Amniotic epithelial cell (primary cell): Measurements from ENCODE around the gene PRKCZ.
"Not testable (repeated sequence)": the region's sequence is repeated elsewhere in the genome, so short reads cannot be mapped to it uniquely, and the experiment has no call there.

Experiments
- DNase-seq: peaks from one replicate; pipeline ENCODE4 v3.0.0-alpha.2; 2010; ENCODE audit warnings: low read depth

PRKCZ gene

GRCh38 chr1:2119886-2120285, 69.7 kb downstream of the PRKCZ start:
- DNase-seq = no peak

- no peak for DNase-seq
Observed at GRCh38 chr1:2121101-2121691, 71.0 kb downstream of the PRKCZ start.

GRCh38 chr1:2121794-2122193, 71.6 kb downstream of the PRKCZ start:
- not testable (repeated sequence) for DNase-seq

GRCh38 chr1:2124446-2125198, 74.4 kb downstream of the PRKCZ start:
- no peak for DNase-seq

- no peak for DNase-seq
Observed at GRCh38 chr1:2125350-2126211, 75.4 kb downstream of the PRKCZ start.

- no peak for DNase-seq
Observed at GRCh38 chr1:2126331-2127186, 76.3 kb downstream of the PRKCZ start.

- no peak for DNase-seq
Observed at GRCh38 chr1:2127187-2128145, 77.3 kb downstream of the PRKCZ start.

GRCh38 chr1:2128189-2128901, 78.1 kb downstream of the PRKCZ start:
- DNase-seq = no peak

GRCh38 chr1:2129256-2129943, 79.2 kb downstream of the PRKCZ start:
- no peak for DNase-seq

- DNase-seq = no peak
Observed at GRCh38 chr1:2130156-2130555, 79.9 kb downstream of the PRKCZ start.

- no peak for DNase-seq
Observed at GRCh38 chr1:2130871-2131289, 80.7 kb downstream of the PRKCZ start.

- DNase-seq = peak; percentile 52
Observed at GRCh38 chr1:2132222-2133038, 82.2 kb downstream of the PRKCZ start.

GRCh38 chr1:2133039-2133878, 83.0 kb downstream of the PRKCZ start:
- DNase-seq = peak; percentile 95

- no peak for DNase-seq
Observed at GRCh38 chr1:2133879-2134215, 83.6 kb downstream of the PRKCZ start.

GRCh38 chr1:2134266-2134620, 84.0 kb downstream of the PRKCZ start:
- no peak for DNase-seq

- DNase-seq = no peak
Observed at GRCh38 chr1:2134621-2135307, 84.6 kb downstream of the PRKCZ start.

GRCh38 chr1:2135441-2135841, 85.2 kb downstream of the PRKCZ start:
- DNase-seq = peak; percentile 70
